K562 (cell line): ENCODE measurements around the gene ATXN7. TPM values are rescaled to one million over a fixed set of nuclear protein-coding genes. Genes with fewer than 3 reads are reported as not detected.

ENCODE experiments used
- ATAC-seq: fragments of 200-7000 bp; cut with Tn5 transposase; 3 replicates; pipeline ENCODE4 v1.9.1; 2020; ENCODE audit warnings: moderate library complexity
- BruUV-seq: library from RNA; stranded (reverse); fragments of 400-500 nt; replicated peaks from 2 replicates; lab custom pipeline; 2021; lab: Mats Ljungman, UMichigan
- CTCF ChIA-PET: fragments of 300-600 bp; formaldehyde crosslinking; extraction: SDS; loops from one replicate; lab custom pipeline; 2021; ENCODE audit warnings: low intra/inter-chr PET ratio; lab: Yijun Ruan, JAX
- POLR2A ChIA-PET: fragments of 300-600, 350-650 bp; sonication (Branson Sonifier 250); formaldehyde crosslinking; extraction: SDS; loops from one replicate; lab custom pipeline; 2021; ENCODE audit warnings: antibody characterized with exemption, inconsistent platforms; lab: Yijun Ruan, JAX
- DNase-seq, 4 experiments: peaks; one replicate each; pipeline versions ENCODE4 v3.0.0 to v3.0.0-alpha.2; 2011 to 2018; ENCODE audit warnings: low spot score in 3 of 4, mixed read lengths in 3 of 4; ENCODE audit errors: extremely low read depth in 1 of 4
- FAIRE-seq: peaks from 2 replicates; lab custom pipeline; 2011; peaks lifted over from hg19 to GRCh38; lab: Jason Lieb, UNC
- H2AFZ ChIP-seq: 2 replicates; pipeline ENCODE4 v1.6.0; 2011; ENCODE audit warnings: low read depth, low read length, control low read depth, inconsistent platforms
- H3K27ac ChIP-seq: fragments of 200-600 bp; 3 replicates; pipeline ENCODE4 v1.8.0; 2011; ENCODE audit warnings: low read depth, mild to moderate bottlenecking, control low read depth, inconsistent platforms, low read length, moderate library complexity, mixed read lengths; ENCODE audit errors: extremely low read depth
- H3K27me3 ChIP-seq, 2 experiments: fragments of 300-600 bp in 1 of 2; 2 replicates in 1 of 2; 3 replicates in 1 of 2; pipeline versions ENCODE4 v1.6.0 to v1.8.0; 2011; ENCODE audit warnings: inconsistent platforms in 2 of 2, low read length in 2 of 2, mild to moderate bottlenecking in 1 of 2, mixed read lengths in 1 of 2, moderate library complexity in 1 of 2; ENCODE audit not compliant: control insufficient read depth in 2 of 2, insufficient read depth in 2 of 2
- H3K36me3 ChIP-seq: fragments of 300-600 bp; 3 replicates; pipeline ENCODE4 v1.8.0; 2011; ENCODE audit warnings: mild to moderate bottlenecking, low read length, inconsistent platforms; ENCODE audit not compliant: control insufficient read depth, insufficient read depth
- H3K4me1 ChIP-seq, 2 experiments: fragments of 200-600 bp in 1 of 2; replicated peaks in 1 of 2; 2 replicates in 1 of 2; 3 replicates in 1 of 2; pipeline versions ENCODE4 v1.5.1 to v1.8.0; 2011; ENCODE audit warnings: inconsistent platforms in 2 of 2, low read length in 2 of 2, mild to moderate bottlenecking in 1 of 2, mixed read lengths in 1 of 2, moderate library complexity in 1 of 2; ENCODE audit not compliant: control insufficient read depth in 2 of 2, insufficient read depth in 2 of 2
- H3K4me2 ChIP-seq: 2 replicates; pipeline ENCODE4 v1.6.1; 2011; ENCODE audit warnings: low read length, control low read depth, inconsistent platforms, mixed read lengths; ENCODE audit not compliant: insufficient read depth
- H3K4me3 ChIP-seq: fragments of 200-600 bp; sonication (generic), shearing (Covaris generic); 2 replicates; pipeline ENCODE4 v1.5.1; 2016; ENCODE audit warnings: control low read depth, inconsistent platforms
- H3K79me2 ChIP-seq: fragments of 200-600 bp; 3 replicates; pipeline ENCODE4 v1.8.0; 2011; ENCODE audit warnings: low read length, inconsistent platforms; ENCODE audit not compliant: control insufficient read depth, insufficient read depth
- H3K9ac ChIP-seq, 2 experiments: 2 replicates each; pipeline versions ENCODE4 v1.6.0 to v1.6.1; 2011; ENCODE audit warnings: low read depth in 2 of 2, low read length in 2 of 2, control low read depth in 1 of 2, inconsistent platforms in 1 of 2, mild to moderate bottlenecking in 1 of 2, mixed read lengths in 1 of 2; ENCODE audit not compliant: insufficient read depth in 1 of 2
- H3K9me1 ChIP-seq: one replicate; pipeline ENCODE4 v1.6.0; 2011; ENCODE audit warnings: inconsistent platforms, mild to moderate bottlenecking, low read length, moderate library complexity; ENCODE audit not compliant: control insufficient read depth, insufficient read depth
- H3K9me3 ChIP-seq: replicated peaks from 2 replicates; pipeline ENCODE4 v1.5.1; 2011; ENCODE audit warnings: low read depth, low read length, inconsistent platforms; ENCODE audit not compliant: control insufficient read depth, insufficient read depth
- H4K20me1 ChIP-seq: replicated peaks from 2 replicates; pipeline ENCODE4 v1.6.1; 2011; ENCODE audit warnings: low read length, inconsistent platforms, mixed read lengths; ENCODE audit not compliant: control insufficient read depth, insufficient read depth
- SMAD3 ChIP-seq: fragments of 450-650 bp; formaldehyde crosslinking; conservative IDR thresholded peaks from 2 replicates; pipeline ENCODE4 v1.4.0; 2020; ENCODE audit warnings: mild to moderate bottlenecking
- ZBTB7A ChIP-seq: IDR thresholded peaks from 2 replicates; pipeline ENCODE4 v1.6.1; 2011; ENCODE audit warnings: low read depth, mild to moderate bottlenecking, low read length, moderate library complexity, borderline replicate concordance; ENCODE audit not compliant: control insufficient read depth
- WGBS: fragments of 100-300 bp; shearing (Covaris generic); methylation state at CpG from one replicate; pipeline ENCODE4 v1.1.6; 2016; ENCODE audit warnings: low coverage, mixed read lengths; ENCODE audit not compliant: insufficient coverage; ENCODE audit errors: missing lambda C conversion rate; 5-methylcytosine and 5-hydroxymethylcytosine counted together
- in situ Hi-C: fragments of 300-500 bp; cut with MboI; formaldehyde crosslinking; loops from 4 replicates; pipeline ENCODE4 v1.15.0; 2018; ENCODE audit warnings: inconsistent platforms, mixed read lengths
- intact Hi-C: fragments of 100-400 bp; cut with micrococcal nuclease; formaldehyde crosslinking; loops from 2 replicates; pipeline ENCODE4 v1.14.2; 2022
- polyA plus RNA-seq, 8 experiments: library from polyadenylated mRNA; depleted of rRNA in 4 of 8; stranded (reverse) in 5 of 8; unstranded in 3 of 8; fragments of >200 nt; fragmentation: Nextera tagmentation in 2 of 8; fragmentation: Illumina TruSeq in 1 of 8; extraction: Ambion mirVana in 2 of 8; extraction: Trizol in 1 of 8; gene quantifications; 2 replicates each; pipeline versions ENCODE4 v1.2.1 to v1.2.3, GENCODE V29; 2011 to 2014; ENCODE audit warnings: inconsistent platforms in 1 of 8, missing spikeins in 1 of 8
- total RNA-seq, 7 experiments: library from RNA; depleted of rRNA in 6 of 7; stranded (reverse); fragments of >200 nt in 6 of 7; fragmentation: Illumina TruSeq in 2 of 7; extraction: Trizol in 2 of 7; gene quantifications; 2 replicates each; pipeline versions ENCODE4 v1.2.1 to v1.2.3, GENCODE V29; 2011 to 2021; ENCODE audit warnings: low replicate concordance in 1 of 7
- TF ChIP-seq, protein P1 (sequence below), 2 experiments: fragments of 450-650 bp; IDR thresholded peaks; 2 replicates each; pipeline ENCODE4 v1.6.1; 2016

ATXN7 gene
- total and polyA plus RNA-seq, 9 of the 15 experiments (the other 6 are each of a cell fraction or from before 2014, with no cell fraction given): 0.41 to 9.2 (median 6.7) TPM

DNA sequence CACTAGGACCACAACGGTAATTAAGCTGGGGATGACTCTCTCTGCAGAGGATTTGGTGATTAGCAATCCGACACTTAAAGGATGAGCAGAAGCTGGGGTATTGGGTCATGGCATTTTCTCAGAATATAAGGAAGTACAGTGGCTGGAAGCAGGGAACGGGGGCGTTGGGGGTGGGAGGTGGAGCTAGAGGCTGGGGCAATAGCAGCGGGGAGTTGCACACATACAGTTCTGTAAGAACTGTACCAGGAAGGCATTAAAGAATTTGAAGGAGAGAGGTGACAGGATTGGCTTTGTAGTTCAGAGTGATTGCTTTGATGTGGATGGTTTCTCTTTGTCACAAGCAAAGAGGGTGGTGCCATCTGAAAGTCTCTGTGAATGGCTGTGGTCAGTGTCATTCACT, 131.4 kb downstream of the ATXN7 start:
- in situ Hi-C loops: no loop called here

More for the DNA sequence above, 131.4 kb downstream of the ATXN7 start:
- Histone ChIP-seq H3K27ac (no peak overlapping the region), H3K4me3 (no peak overlapping the region), H2AFZ (no peak overlapping the region), H3K9me3 (no peaks in the 10 kb centered on the region), H4K20me1 (no peaks in the 10 kb centered on the region), H3K79me2 (no peaks in the 10 kb centered on the region), H3K9ac (no peak overlapping the region), H3K36me3 (peaks cover 82% of the 10 kb centered on the region; the same call in 2 of the 3 replicates), H3K4me1 (no peaks in the 10 kb centered on the region), H3K27me3 (no peaks in the 10 kb centered on the region)
- ChIA-PET POLR2A (interaction anchor here (0.8 to 2.4 kb wide), 3 partner anchors 8 to 28 kb away, joined by 4 to 6 read pairs (median 5); partner anchors contain the start of gene PSMD6), CTCF (no interaction called here)
- intact Hi-C loops: no loop called here
- DNase-seq: no peak
- ATAC-seq: no peak
- no TSS peak for BruUV-seq
- no peak for FAIRE-seq
- TF ChIP-seq SMAD3 (CRISPR knock-in tag) (no peak), ZBTB7A (no peak)
- TF ChIP-seq, protein P1, sequence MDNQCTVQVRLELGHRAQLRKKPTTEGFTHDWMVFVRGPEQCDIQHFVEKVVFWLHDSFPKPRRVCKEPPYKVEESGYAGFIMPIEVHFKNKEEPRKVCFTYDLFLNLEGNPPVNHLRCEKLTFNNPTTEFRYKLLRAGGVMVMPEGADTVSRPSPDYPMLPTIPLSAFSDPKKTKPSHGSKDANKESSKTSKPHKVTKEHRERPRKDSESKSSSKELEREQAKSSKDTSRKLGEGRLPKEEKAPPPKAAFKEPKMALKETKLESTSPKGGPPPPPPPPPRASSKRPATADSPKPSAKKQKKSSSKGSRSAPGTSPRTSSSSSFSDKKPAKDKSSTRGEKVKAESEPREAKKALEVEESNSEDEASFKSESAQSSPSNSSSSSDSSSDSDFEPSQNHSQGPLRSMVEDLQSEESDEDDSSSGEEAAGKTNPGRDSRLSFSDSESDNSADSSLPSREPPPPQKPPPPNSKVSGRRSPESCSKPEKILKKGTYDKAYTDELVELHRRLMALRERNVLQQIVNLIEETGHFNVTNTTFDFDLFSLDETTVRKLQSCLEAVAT (IDR thresholded peaks at IDR 0.05): no peak
- TF ChIP-seq, all 486 proteins: peak for 0
- Histone ChIP-seq H3K4me2 (no peak overlapping the region), H3K9me1 (no peaks in the 10 kb centered on the region)
- no CpG with 5 or more reads among the region's 5 CpGs for WGBS
